GM12875 (cell line): ENCODE data around the gene STKLD1.

Experiments
- H3K4me3 ChIP-seq: one replicate; pipeline ENCODE4 v1.5.1; 2011; ENCODE audit warnings: low read depth, low read length, control low read depth
- TF ChIP-seq, protein P1 (sequence below): IDR thresholded peaks from 2 replicates; pipeline ENCODE4 v1.5.1; 2011; ENCODE audit warnings: low read depth, mild to moderate bottlenecking, control low read depth, inconsistent platforms, low read length, moderate library complexity, borderline replicate concordance; ENCODE audit not compliant: insufficient read depth

The STKLD1 gene

GRCh38 chr9:133351526-133351907 is 24.6 kb upstream of the STKLD1 start:
- H3K4me3 ChIP-seq: no peak overlapping the region
- TF ChIP-seq, protein P1, sequence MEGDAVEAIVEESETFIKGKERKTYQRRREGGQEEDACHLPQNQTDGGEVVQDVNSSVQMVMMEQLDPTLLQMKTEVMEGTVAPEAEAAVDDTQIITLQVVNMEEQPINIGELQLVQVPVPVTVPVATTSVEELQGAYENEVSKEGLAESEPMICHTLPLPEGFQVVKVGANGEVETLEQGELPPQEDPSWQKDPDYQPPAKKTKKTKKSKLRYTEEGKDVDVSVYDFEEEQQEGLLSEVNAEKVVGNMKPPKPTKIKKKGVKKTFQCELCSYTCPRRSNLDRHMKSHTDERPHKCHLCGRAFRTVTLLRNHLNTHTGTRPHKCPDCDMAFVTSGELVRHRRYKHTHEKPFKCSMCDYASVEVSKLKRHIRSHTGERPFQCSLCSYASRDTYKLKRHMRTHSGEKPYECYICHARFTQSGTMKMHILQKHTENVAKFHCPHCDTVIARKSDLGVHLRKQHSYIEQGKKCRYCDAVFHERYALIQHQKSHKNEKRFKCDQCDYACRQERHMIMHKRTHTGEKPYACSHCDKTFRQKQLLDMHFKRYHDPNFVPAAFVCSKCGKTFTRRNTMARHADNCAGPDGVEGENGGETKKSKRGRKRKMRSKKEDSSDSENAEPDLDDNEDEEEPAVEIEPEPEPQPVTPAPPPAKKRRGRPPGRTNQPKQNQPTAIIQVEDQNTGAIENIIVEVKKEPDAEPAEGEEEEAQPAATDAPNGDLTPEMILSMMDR: no peak

GRCh38 chr9:133351908-133352634 is 24.1 kb upstream of the STKLD1 start:
- TF ChIP-seq, protein P1: peak; percentile 70

DNA sequence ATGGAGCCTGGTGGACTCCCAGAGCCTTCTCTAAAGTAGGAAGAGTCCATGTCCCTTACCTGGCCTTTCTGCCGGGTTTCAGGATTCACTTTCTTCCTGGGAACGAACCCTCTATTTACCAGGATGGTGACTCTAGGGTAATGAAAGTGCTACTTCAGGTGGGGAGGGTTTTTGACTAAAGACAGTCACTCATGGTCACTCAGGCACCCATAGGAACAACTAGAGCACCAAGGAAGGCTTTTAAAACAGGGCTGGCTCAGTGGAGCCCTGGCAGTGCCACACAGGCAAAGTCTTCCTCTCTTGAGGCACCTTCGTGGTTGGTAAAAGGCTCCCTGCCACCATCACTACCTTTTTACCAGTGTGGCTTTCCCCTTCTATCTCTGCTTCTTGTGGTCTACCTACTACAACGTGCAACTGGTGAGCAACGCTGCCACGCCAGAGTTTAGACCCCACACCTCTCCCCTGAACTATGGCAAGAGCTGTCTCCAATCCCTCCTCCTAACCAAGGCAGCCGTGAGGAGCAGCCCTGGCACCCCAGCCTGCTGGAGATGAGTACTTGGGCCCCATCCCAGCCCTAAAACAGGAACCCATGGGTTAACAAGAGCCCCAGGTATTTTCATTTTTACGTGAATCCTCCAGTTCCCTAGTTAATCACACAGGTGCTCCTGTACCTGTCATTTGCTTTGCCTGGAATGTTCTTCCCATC is 23.4 kb upstream of the STKLD1 start:
- no peak overlapping the region for H3K4me3 ChIP-seq
- TF ChIP-seq, protein P1: no peak

More at GRCh38 chr9:133351908-133352634, 24.1 kb upstream of the STKLD1 start:
- H3K4me3 ChIP-seq: no peak overlapping the region

GRCh38 chr9:133353548-133353947 is 22.6 kb upstream of the STKLD1 start:
- no peak overlapping the region for H3K4me3 ChIP-seq
- TF ChIP-seq, protein P1: no peak

- TF ChIP-seq, protein P1: no peak
- H3K4me3 ChIP-seq: no peak overlapping the region
Observed at GRCh38 chr9:133354766-133355165, 21.4 kb upstream of the STKLD1 start.

- peak overlapping the region; percentile 56 for H3K4me3 ChIP-seq
- TF ChIP-seq, protein P1: no peak
Observed at GRCh38 chr9:133355881-133356357, 20.2 kb upstream of the STKLD1 start.
